Muscle layer of duodenum (tissue), 2 donors: Measurements from ENCODE around the gene WDR4.

Experiments used
- H3K27ac ChIP-seq: one replicate; pipeline ENCODE4 v1.7.0; 2013; ENCODE audit warnings: mild to moderate bottlenecking, low read length
- H3K27me3 ChIP-seq: one replicate; pipeline ENCODE4 v1.7.0; 2013; ENCODE audit warnings: low read depth, mild to moderate bottlenecking, control low read depth, low read length
- H3K36me3 ChIP-seq, 2 donors: one replicate each; pipeline ENCODE4 v1.7.0; 2013; ENCODE audit warnings: low read length in 2 of 2, control low read depth in 1 of 2, mild to moderate bottlenecking in 1 of 2; ENCODE audit not compliant: insufficient read depth in 2 of 2, control insufficient read depth in 1 of 2
- H3K4me1 ChIP-seq, 2 donors: one replicate each; pipeline ENCODE4 v1.7.0; 2013; ENCODE audit warnings: low read length in 2 of 2, mild to moderate bottlenecking in 2 of 2, control low read depth in 1 of 2, moderate library complexity in 1 of 2; ENCODE audit not compliant: insufficient read depth in 2 of 2, control insufficient read depth in 1 of 2
- H3K4me3 ChIP-seq, 2 donors: one replicate each; pipeline ENCODE4 v1.7.0; 2013; ENCODE audit warnings: low read length in 2 of 2, low read depth in 1 of 2, mild to moderate bottlenecking in 1 of 2
- H3K9me3 ChIP-seq, 2 donors: one replicate each; pipeline ENCODE4 v1.7.0; 2013; ENCODE audit warnings: low read length in 2 of 2, control low read depth in 1 of 2, mild to moderate bottlenecking in 1 of 2; ENCODE audit not compliant: control insufficient read depth in 1 of 2
- donor health status: healthy.

The WDR4 gene

GRCh38 chr21:42873096-42873495 is 6.2 kb downstream of the WDR4 start:
- Histone ChIP-seq H3K4me3 (no peak overlapping the region), H3K9me3 (no peaks in the 10 kb centered on the region), H3K27ac (no peak overlapping the region), H3K27me3 (no peaks in the 10 kb centered on the region), H3K4me1 (peaks cover 0 to 4% of the 10 kb centered on the region in 2 donors), H3K36me3 (peaks cover 34 to 51% of the 10 kb centered on the region in 2 donors)

- Histone ChIP-seq H3K36me3 (peaks cover 22 to 64% of the 10 kb centered on the region in 2 donors), H3K27ac (no peak overlapping the region)
Measured at GRCh38 chr21:42868196-42868595, 11.1 kb downstream of the WDR4 start.

GRCh38 chr21:42865776-42866160 is 13.6 kb downstream of the WDR4 start:
- no peaks in the 10 kb centered on the region for H3K27me3 ChIP-seq
- H3K9me3 ChIP-seq = no peaks in the 10 kb centered on the region
- no peaks in the 10 kb centered on the region for H3K4me1 ChIP-seq
- peaks cover 11 to 64% of the 10 kb centered on the region in 2 donors for H3K36me3 ChIP-seq
- H3K27ac ChIP-seq = no peak overlapping the region
- H3K4me3 ChIP-seq = no peak overlapping the region

More at GRCh38 chr21:42868196-42868595, 11.1 kb downstream of the WDR4 start:
- no peaks in the 10 kb centered on the region for H3K27me3 ChIP-seq
- no peaks in the 10 kb centered on the region for H3K4me1 ChIP-seq
- no peak overlapping the region for H3K4me3 ChIP-seq
- no peaks in the 10 kb centered on the region for H3K9me3 ChIP-seq

DNA sequence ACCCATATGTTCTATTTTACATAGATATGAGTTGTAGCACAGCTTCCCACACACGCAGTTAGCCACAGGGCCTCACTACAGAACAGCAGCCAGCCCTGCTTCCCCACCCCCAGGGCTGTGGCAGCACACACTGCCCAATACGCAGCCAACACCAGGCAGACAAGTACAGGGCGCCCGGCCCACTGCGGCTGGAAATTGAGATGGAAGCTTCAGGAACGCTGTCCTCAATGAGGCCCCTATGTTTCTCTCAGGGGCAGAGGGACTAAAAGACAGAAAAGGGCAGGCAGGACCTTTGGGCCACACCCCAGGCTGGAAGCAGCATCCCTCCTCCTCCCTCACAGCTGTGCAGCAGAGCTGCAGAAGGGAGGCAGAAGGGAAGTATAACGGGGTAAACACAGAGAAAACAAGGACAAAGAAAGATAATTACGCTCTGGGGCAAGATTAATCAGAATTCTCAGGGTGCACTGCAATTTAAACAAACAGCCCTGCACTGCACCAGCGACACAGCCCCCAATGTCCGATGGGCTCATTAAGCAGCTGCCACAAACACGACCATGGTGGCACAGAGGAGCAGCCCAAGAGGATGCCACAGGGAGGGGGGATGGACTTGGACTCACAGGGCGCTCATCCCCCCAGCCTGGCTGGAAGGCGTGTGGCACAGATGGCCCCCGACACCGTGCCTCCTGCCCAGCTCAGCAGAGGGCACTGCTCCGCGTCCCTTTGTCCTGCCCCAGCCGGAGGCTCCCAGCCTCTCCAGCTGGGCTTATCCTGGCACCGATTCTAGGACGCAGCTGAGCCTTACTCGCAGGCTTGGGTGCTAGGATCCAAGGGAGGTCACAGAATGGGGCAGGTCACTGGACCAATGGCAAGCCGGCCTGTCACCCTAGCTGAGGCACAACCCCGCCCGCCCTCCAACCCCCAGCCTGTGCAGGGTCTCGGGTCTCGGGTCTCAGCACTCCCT is 14.2 kb downstream of the WDR4 start:
- no peaks in the 10 kb centered on the region for H3K9me3 ChIP-seq
- H3K4me3 ChIP-seq = no peak overlapping the region
- peaks cover 10 to 67% of the 10 kb centered on the region in 2 donors for H3K36me3 ChIP-seq
- H3K27me3 ChIP-seq = no peaks in the 10 kb centered on the region
- H3K4me1 ChIP-seq = no peaks in the 10 kb centered on the region
- H3K27ac ChIP-seq = no peak overlapping the region

- H3K4me1 ChIP-seq = no peaks in the 10 kb centered on the region
- H3K9me3 ChIP-seq = no peaks in the 10 kb centered on the region
- H3K4me3 ChIP-seq = no peak overlapping the region
- no peak overlapping the region for H3K27ac ChIP-seq
- peaks cover 10 to 66% of the 10 kb centered on the region in 2 donors for H3K36me3 ChIP-seq
- no peaks in the 10 kb centered on the region for H3K27me3 ChIP-seq
Measured at GRCh38 chr21:42864286-42864685, 15.1 kb downstream of the WDR4 start.

- no peak overlapping the region for H3K4me3 ChIP-seq
- H3K4me1 ChIP-seq = no peaks in the 10 kb centered on the region
- H3K9me3 ChIP-seq = no peaks in the 10 kb centered on the region
- H3K27ac ChIP-seq = no peak overlapping the region
- peaks cover 7 to 66% of the 10 kb centered on the region in 2 donors for H3K36me3 ChIP-seq
- no peaks in the 10 kb centered on the region for H3K27me3 ChIP-seq
Measured at GRCh38 chr21:42863504-42863870, 15.9 kb downstream of the WDR4 start.

- Histone ChIP-seq H3K27me3 (no peaks in the 10 kb centered on the region), H3K9me3 (no peaks in the 10 kb centered on the region), H3K4me3 (no peak overlapping the region), H3K27ac (no peak overlapping the region), H3K4me1 (no peaks in the 10 kb centered on the region), H3K36me3 (peaks cover 10 to 67% of the 10 kb centered on the region in 2 donors)
Measured at GRCh38 chr21:42862774-42863503, 16.4 kb downstream of the WDR4 start.

- Histone ChIP-seq H3K27ac (no peak overlapping the region), H3K27me3 (no peaks in the 10 kb centered on the region), H3K36me3 (peaks cover 11 to 75% of the 10 kb centered on the region in 2 donors), H3K4me3 (no peak overlapping the region), H3K4me1 (no peaks in the 10 kb centered on the region), H3K9me3 (no peaks in the 10 kb centered on the region)
Measured at GRCh38 chr21:42861848-42862400, 17.4 kb downstream of the WDR4 start.

DNA sequence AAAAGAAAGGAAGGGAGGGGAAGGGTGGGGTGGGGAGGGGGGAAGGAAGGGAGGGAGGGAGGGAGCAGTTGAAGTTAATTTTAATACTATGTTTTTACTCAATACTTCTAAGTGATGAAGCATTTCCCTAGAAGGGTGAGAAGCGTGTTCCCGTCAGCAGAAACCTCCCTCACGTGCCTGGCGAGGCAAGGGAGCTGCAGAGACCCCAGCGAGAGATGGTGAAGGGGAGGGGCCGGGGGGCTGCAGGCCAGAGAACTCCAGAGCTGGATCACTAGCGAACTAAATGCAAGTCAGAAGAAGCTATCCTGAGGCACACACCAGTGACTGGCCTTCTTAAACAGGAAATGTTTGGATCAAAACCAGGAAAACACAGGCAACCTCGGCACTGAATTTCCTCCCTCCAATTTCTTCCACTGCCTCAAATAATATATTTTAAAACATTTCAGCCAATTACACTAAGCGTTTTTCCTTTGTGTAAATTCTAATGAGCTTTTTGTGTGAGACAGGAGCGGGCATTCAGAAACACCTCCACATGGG is 18.0 kb downstream of the WDR4 start:
- no peaks in the 10 kb centered on the region for H3K9me3 ChIP-seq
- H3K27ac ChIP-seq = no peak overlapping the region
- no peaks in the 10 kb centered on the region for H3K27me3 ChIP-seq
- no peak overlapping the region for H3K4me3 ChIP-seq
- H3K4me1 ChIP-seq = no peaks in the 10 kb centered on the region
- peaks cover 16 to 74% of the 10 kb centered on the region in 2 donors for H3K36me3 ChIP-seq

- H3K27me3 ChIP-seq = no peaks in the 10 kb centered on the region
- no peaks in the 10 kb centered on the region for H3K4me1 ChIP-seq
- H3K36me3 ChIP-seq = peaks cover 24 to 81% of the 10 kb centered on the region in 2 donors
- no peak overlapping the region for H3K4me3 ChIP-seq
- H3K9me3 ChIP-seq = no peaks in the 10 kb centered on the region
- no peak overlapping the region for H3K27ac ChIP-seq
Measured at GRCh38 chr21:42860345-42860744, 19.0 kb downstream of the WDR4 start.

GRCh38 chr21:42859891-42860230 is 19.5 kb downstream of the WDR4 start:
- no peaks in the 10 kb centered on the region for H3K27me3 ChIP-seq
- peaks cover 24 to 84% of the 10 kb centered on the region in 2 donors for H3K36me3 ChIP-seq
- no peaks in the 10 kb centered on the region for H3K4me1 ChIP-seq
- no peak overlapping the region for H3K4me3 ChIP-seq
- H3K9me3 ChIP-seq = no peaks in the 10 kb centered on the region
- no peak overlapping the region for H3K27ac ChIP-seq
